K562 (cell line): Measurements from ENCODE around the gene AQP5. TPM values are rescaled to one million over a fixed set of nuclear protein-coding genes. Genes with fewer than 3 reads are reported as not detected.

Source experiments
- HOXB6 ChIP-seq: fragments of 250-450 bp; sonication (Bioruptor Pico); IDR thresholded peaks from 2 replicates; pipeline ENCODE4 v1.5.1; 2022; ENCODE audit warnings: mild to moderate bottlenecking, borderline replicate concordance
- MBD2 ChIP-seq: sonication (generic); IDR thresholded peaks from 2 replicates; pipeline ENCODE4 v1.6.1; 2016; ENCODE audit warnings: low read depth, borderline replicate concordance
- MEIS2 ChIP-seq: fragments of 450-650 bp; IDR thresholded peaks from 2 replicates; pipeline ENCODE4 v1.6.1; 2014; ENCODE audit warnings: mild to moderate bottlenecking; ENCODE audit not compliant: partially characterized antibody
- ZNF551 ChIP-seq: fragments of 250-450 bp; sonication (Bioruptor Pico); IDR thresholded peaks from 2 replicates; pipeline ENCODE4 v1.5.0; 2021; ENCODE audit warnings: mild to moderate bottlenecking, moderate library complexity
- ZNF644 ChIP-seq: fragments of 200-800 bp; sonication (Bioruptor generic); IDR thresholded peaks from 2 replicates; pipeline ENCODE4 v1.6.1; 2016; ENCODE audit warnings: low read depth, missing genetic modification characterization, missing compliant biosample characterization
- polyA plus RNA-seq, 8 experiments: library from polyadenylated mRNA; depleted of rRNA in 4 of 8; stranded (reverse) in 5 of 8; unstranded in 3 of 8; fragments of >200 nt; fragmentation: Nextera tagmentation in 2 of 8; fragmentation: Illumina TruSeq in 1 of 8; extraction: Ambion mirVana in 2 of 8; extraction: Trizol in 1 of 8; gene quantifications; 2 replicates each; pipeline versions ENCODE4 v1.2.1 to v1.2.3, GENCODE V29; 2011 to 2014; ENCODE audit warnings: inconsistent platforms in 1 of 8, missing spikeins in 1 of 8
- total RNA-seq, 7 experiments: library from RNA; depleted of rRNA in 6 of 7; stranded (reverse); fragments of >200 nt in 6 of 7; fragmentation: Illumina TruSeq in 2 of 7; extraction: Trizol in 2 of 7; gene quantifications; 2 replicates each; pipeline versions ENCODE4 v1.2.1 to v1.2.3, GENCODE V29; 2011 to 2021; ENCODE audit warnings: low replicate concordance in 1 of 7
- TF ChIP-seq, protein P1 (sequence below): fragments of 250-450 bp; sonication (Bioruptor Pico); IDR thresholded peaks from 2 replicates; pipeline ENCODE4 v1.8.0; 2021; ENCODE audit warnings: moderate library complexity, mild to moderate bottlenecking, inconsistent platforms
- TF ChIP-seq, protein P2 (sequence below), 2 experiments: fragments of 150-350 bp in 1 of 2; IDR thresholded peaks; 2 replicates each; pipeline ENCODE4 v1.6.1; 2012 to 2016; ENCODE audit warnings: low read depth in 2 of 2, low read length in 2 of 2, mild to moderate bottlenecking in 1 of 2, moderate library complexity in 1 of 2
- TF ChIP-seq, protein P3 (sequence below), 2 experiments: fragments of 450-650 bp in 1 of 2; sonication (generic) in 1 of 2; formaldehyde crosslinking in 1 of 2; IDR thresholded peaks in 1 of 2; conservative IDR thresholded peaks in 1 of 2; 2 replicates each; pipeline versions ENCODE4 v1.6.1 to v1.8.1; 2016 to 2023; ENCODE audit warnings: mild to moderate bottlenecking in 2 of 2, moderate library complexity in 2 of 2, inconsistent platforms in 1 of 2, missing genetic modification reagents in 1 of 2
- TF ChIP-seq, protein P4 (sequence below), 2 experiments: fragments of 450-650 bp; IDR thresholded peaks; 2 replicates each; pipeline ENCODE4 v1.6.1; 2016
- TF ChIP-seq, protein P5 (sequence below), 2 experiments: IDR thresholded peaks; 2 replicates each; pipeline ENCODE4 v1.6.1; 2012; ENCODE audit warnings: improper control_type of control experiment in 2 of 2, low read depth in 2 of 2, low read length in 2 of 2, borderline replicate concordance in 1 of 2
- TF ChIP-seq, protein P6 (sequence below): fragments of 250-450 bp; sonication (Bioruptor Pico); IDR thresholded peaks from 2 replicates; pipeline ENCODE4 v1.8.0; 2022; ENCODE audit warnings: moderate library complexity, mild to moderate bottlenecking, inconsistent platforms
- TF ChIP-seq, protein P7 (sequence below): fragments of 450-650 bp; IDR thresholded peaks from 2 replicates; pipeline ENCODE4 v1.6.1; 2016; ENCODE audit warnings: antibody characterized with exemption

AQP5 gene
- total and polyA plus RNA-seq, 9 of the 15 experiments (the other 6 are each of a cell fraction or from before 2014, with no cell fraction given) = not detected

DNA sequence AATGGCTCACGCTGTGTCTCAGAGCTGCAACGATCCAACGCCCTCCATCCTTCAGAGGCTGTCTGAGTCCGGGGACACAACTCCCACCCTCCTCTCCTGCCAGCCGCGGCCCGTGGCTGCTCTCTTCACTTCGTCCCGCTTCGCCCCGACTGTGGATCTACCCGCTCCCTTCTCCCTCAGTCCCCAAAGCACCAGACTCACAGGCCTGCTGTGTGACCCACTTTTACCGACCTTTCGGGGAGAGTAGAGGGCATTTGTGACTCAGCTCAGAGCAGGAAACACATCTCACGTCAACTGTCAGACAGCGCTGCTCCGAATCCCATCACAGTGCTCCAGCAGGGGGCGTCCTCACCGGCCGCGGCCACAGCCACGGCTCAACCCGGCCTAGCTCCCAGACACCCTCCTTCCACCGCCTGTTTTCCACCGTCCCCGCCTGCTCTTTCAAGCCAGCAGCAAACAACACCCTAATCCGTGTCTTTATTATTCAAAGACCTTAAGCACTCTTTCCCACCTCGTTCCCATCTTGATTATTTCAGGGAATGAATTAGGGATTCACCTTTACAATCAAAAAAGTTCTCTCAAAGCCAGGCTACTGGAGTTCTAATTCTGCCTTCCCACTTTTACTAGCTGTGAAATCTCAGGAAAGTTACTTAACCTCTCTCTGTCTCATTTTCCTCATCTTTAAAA is 16.1 kb upstream of the AQP5 start (continued):
- TF ChIP-seq, protein P1, sequence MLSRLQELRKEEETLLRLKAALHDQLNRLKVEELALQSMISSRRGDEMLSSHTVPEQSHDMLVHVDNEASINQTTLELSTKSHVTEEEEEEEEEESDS (CRISPR knock-in tag) = no peak
- no peak for TF ChIP-seq ZNF551 (CRISPR knock-in tag)
- TF ChIP-seq ZNF644 (tag) = no peak
- TF ChIP-seq, protein P2, sequence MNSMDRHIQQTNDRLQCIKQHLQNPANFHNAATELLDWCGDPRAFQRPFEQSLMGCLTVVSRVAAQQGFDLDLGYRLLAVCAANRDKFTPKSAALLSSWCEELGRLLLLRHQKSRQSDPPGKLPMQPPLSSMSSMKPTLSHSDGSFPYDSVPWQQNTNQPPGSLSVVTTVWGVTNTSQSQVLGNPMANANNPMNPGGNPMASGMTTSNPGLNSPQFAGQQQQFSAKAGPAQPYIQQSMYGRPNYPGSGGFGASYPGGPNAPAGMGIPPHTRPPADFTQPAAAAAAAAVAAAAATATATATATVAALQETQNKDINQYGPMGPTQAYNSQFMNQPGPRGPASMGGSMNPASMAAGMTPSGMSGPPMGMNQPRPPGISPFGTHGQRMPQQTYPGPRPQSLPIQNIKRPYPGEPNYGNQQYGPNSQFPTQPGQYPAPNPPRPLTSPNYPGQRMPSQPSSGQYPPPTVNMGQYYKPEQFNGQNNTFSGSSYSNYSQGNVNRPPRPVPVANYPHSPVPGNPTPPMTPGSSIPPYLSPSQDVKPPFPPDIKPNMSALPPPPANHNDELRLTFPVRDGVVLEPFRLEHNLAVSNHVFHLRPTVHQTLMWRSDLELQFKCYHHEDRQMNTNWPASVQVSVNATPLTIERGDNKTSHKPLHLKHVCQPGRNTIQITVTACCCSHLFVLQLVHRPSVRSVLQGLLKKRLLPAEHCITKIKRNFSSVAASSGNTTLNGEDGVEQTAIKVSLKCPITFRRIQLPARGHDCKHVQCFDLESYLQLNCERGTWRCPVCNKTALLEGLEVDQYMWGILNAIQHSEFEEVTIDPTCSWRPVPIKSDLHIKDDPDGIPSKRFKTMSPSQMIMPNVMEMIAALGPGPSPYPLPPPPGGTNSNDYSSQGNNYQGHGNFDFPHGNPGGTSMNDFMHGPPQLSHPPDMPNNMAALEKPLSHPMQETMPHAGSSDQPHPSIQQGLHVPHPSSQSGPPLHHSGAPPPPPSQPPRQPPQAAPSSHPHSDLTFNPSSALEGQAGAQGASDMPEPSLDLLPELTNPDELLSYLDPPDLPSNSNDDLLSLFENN (IDR thresholded peaks at IDR 0.05; ENCODE audit: low read depth in 2 of 2, low read length in 2 of 2) = no peak
- TF ChIP-seq, protein P3, sequence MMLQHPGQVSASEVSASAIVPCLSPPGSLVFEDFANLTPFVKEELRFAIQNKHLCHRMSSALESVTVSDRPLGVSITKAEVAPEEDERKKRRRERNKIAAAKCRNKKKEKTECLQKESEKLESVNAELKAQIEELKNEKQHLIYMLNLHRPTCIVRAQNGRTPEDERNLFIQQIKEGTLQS (IDR thresholded peaks at IDR 0.05) = peak; percentile 71
- TF ChIP-seq, protein P3 (CRISPR knock-in tag; conservative IDR thresholded peaks at IDR 0.05) = 0 out of 2 replicates have a peak, but pooled peaks have one; percentile 35
- TF ChIP-seq, protein P4, sequence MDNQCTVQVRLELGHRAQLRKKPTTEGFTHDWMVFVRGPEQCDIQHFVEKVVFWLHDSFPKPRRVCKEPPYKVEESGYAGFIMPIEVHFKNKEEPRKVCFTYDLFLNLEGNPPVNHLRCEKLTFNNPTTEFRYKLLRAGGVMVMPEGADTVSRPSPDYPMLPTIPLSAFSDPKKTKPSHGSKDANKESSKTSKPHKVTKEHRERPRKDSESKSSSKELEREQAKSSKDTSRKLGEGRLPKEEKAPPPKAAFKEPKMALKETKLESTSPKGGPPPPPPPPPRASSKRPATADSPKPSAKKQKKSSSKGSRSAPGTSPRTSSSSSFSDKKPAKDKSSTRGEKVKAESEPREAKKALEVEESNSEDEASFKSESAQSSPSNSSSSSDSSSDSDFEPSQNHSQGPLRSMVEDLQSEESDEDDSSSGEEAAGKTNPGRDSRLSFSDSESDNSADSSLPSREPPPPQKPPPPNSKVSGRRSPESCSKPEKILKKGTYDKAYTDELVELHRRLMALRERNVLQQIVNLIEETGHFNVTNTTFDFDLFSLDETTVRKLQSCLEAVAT (IDR thresholded peaks at IDR 0.05) = peak; percentile 37 to 49; a peak in 2 of 4 replicates
- TF ChIP-seq, protein P5, sequence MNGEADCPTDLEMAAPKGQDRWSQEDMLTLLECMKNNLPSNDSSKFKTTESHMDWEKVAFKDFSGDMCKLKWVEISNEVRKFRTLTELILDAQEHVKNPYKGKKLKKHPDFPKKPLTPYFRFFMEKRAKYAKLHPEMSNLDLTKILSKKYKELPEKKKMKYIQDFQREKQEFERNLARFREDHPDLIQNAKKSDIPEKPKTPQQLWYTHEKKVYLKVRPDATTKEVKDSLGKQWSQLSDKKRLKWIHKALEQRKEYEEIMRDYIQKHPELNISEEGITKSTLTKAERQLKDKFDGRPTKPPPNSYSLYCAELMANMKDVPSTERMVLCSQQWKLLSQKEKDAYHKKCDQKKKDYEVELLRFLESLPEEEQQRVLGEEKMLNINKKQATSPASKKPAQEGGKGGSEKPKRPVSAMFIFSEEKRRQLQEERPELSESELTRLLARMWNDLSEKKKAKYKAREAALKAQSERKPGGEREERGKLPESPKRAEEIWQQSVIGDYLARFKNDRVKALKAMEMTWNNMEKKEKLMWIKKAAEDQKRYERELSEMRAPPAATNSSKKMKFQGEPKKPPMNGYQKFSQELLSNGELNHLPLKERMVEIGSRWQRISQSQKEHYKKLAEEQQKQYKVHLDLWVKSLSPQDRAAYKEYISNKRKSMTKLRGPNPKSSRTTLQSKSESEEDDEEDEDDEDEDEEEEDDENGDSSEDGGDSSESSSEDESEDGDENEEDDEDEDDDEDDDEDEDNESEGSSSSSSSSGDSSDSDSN (IDR thresholded peaks at IDR 0.05; ENCODE audit: borderline replicate concordance in 1 of 2, low read depth in 2 of 2, low read length in 2 of 2) = peak; percentile 52 to 75; a peak in 2 of 4 replicates
- TF ChIP-seq, protein P6, sequence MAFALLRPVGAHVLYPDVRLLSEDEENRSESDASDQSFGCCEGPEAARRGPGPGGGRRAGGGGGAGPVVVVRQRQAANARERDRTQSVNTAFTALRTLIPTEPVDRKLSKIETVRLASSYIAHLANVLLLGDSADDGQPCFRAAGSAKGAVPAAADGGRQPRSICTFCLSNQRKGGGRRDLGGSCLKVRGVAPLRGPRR = no peak
- no peak for TF ChIP-seq MBD2
- TF ChIP-seq, protein P7, sequence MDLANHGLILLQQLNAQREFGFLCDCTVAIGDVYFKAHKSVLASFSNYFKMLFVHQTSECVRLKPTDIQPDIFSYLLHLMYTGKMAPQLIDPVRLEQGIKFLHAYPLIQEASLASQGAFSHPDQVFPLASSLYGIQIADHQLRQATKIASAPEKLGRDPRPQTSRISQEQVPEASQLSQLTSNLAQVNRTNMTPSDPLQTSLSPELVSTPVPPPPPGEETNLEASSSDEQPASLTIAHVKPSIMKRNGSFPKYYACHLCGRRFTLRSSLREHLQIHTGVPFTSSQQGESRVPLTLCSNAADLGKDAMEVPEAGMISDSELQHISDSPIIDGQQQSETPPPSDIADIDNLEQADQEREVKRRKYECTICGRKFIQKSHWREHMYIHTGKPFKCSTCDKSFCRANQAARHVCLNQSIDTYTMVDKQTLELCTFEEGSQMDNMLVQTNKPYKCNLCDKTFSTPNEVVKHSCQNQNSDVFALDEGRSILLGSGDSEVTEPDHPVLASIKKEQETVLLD = peak; percentile 45; the same call in 1 of the 2 replicates
- no peak for TF ChIP-seq HOXB6 (CRISPR knock-in tag)
- peak; percentile 89 for TF ChIP-seq MEIS2
